HepG2 (cell line): ENCODE measurements around the gene PRSS8. TPM values are rescaled to one million over a fixed set of nuclear protein-coding genes. Genes with fewer than 3 reads are reported as not detected.
A peak's percentile ranks its signal among the peaks of the same experiment; 100 is the strongest.

Source experiments
- CEBPG ChIP-seq: IDR thresholded peaks from 2 replicates; pipeline ENCODE4 v1.6.1; 2016
- EZH2 ChIP-seq: conservative IDR thresholded peaks from 2 replicates; pipeline ENCODE4 v1.6.1; 2012; ENCODE audit warnings: mild to moderate bottlenecking, low read depth, low read length, moderate library complexity
- HOXA3 ChIP-seq: sonication (generic); formaldehyde crosslinking; IDR thresholded peaks from 2 replicates; pipeline ENCODE4 v1.5.0; 2020; ENCODE audit warnings: missing genetic modification reagents
- KDM3A ChIP-seq: IDR thresholded peaks from 2 replicates; pipeline ENCODE4 v1.6.1; 2018; ENCODE audit warnings: low read depth, missing compliant biosample characterization
- KDM4B ChIP-seq: sonication (generic); formaldehyde crosslinking; IDR thresholded peaks from 2 replicates; pipeline ENCODE4 v1.4.0; 2020; ENCODE audit warnings: missing genetic modification reagents
- WIZ ChIP-seq: sonication (generic); formaldehyde crosslinking; IDR thresholded peaks from 2 replicates; pipeline ENCODE4 v1.5.1; 2020; ENCODE audit warnings: mild to moderate bottlenecking, missing genetic modification reagents
- ZFAT ChIP-seq: sonication (generic); formaldehyde crosslinking; conservative IDR thresholded peaks from 2 replicates; pipeline ENCODE4 v1.8.1; 2023; ENCODE audit warnings: missing genetic modification reagents, inconsistent platforms
- ZFP36 ChIP-seq: fragments of 150-350 bp; IDR thresholded peaks from 2 replicates; pipeline ENCODE4 v1.6.1; 2018; ENCODE audit warnings: borderline replicate concordance, low read length, low read depth; ENCODE audit not compliant: partially characterized antibody
- ZFP82 ChIP-seq: sonication (generic); formaldehyde crosslinking; IDR thresholded peaks from 2 replicates; pipeline ENCODE4 v1.5.1; 2020; ENCODE audit warnings: mild to moderate bottlenecking, missing genetic modification reagents, borderline replicate concordance
- ZNF232 ChIP-seq: sonication (generic); formaldehyde crosslinking; IDR thresholded peaks from 2 replicates; pipeline ENCODE4 v1.4.0; 2020; ENCODE audit warnings: missing genetic modification reagents, borderline replicate concordance
- ZNF383 ChIP-seq: sonication (generic); formaldehyde crosslinking; IDR thresholded peaks from 2 replicates; pipeline ENCODE4 v1.4.0; 2020; ENCODE audit warnings: missing genetic modification reagents, mild to moderate bottlenecking, borderline replicate concordance
- ZNF570 ChIP-seq: sonication (generic); formaldehyde crosslinking; IDR thresholded peaks from 2 replicates; pipeline ENCODE4 v1.4.0; 2020; ENCODE audit warnings: mild to moderate bottlenecking, missing genetic modification reagents, borderline replicate concordance
- ZNF607 ChIP-seq: sonication (generic); formaldehyde crosslinking; IDR thresholded peaks from 2 replicates; pipeline ENCODE4 v1.5.1; 2020; ENCODE audit warnings: missing genetic modification reagents, mild to moderate bottlenecking, borderline replicate concordance
- ZNF619 ChIP-seq: sonication (generic); formaldehyde crosslinking; IDR thresholded peaks from 2 replicates; pipeline ENCODE4 v1.4.0; 2020; ENCODE audit warnings: mild to moderate bottlenecking, missing genetic modification reagents
- ZNF891 ChIP-seq: sonication (generic); formaldehyde crosslinking; IDR thresholded peaks from 2 replicates; pipeline ENCODE4 v1.5.0; 2020; ENCODE audit warnings: mild to moderate bottlenecking, missing genetic modification reagents
- polyA plus RNA-seq, 8 experiments: library from polyadenylated mRNA; depleted of rRNA in 3 of 8; stranded (reverse) in 7 of 8; unstranded in 1 of 8; fragments of >200 nt; fragmentation: Illumina TruSeq in 4 of 8; extraction: Trizol in 4 of 8; gene quantifications; 2 replicates each; pipeline versions ENCODE4 v1.2.1 to v1.2.3, GENCODE V29; 2011 to 2016; ENCODE audit warnings: low read depth in 4 of 8, missing spikeins in 1 of 8, mixed read lengths in 1 of 8; ENCODE audit not compliant: insufficient read depth in 1 of 8
- total RNA-seq, 5 experiments: library from RNA; depleted of rRNA; stranded (reverse); fragments of >200 nt; fragmentation: Illumina TruSeq; extraction: Trizol; gene quantifications; 2 replicates each; pipeline ENCODE4 v1.2.3, GENCODE V29; 2016; ENCODE audit warnings: low read depth in 1 of 5
- TF ChIP-seq, protein P1 (sequence below): sonication (generic); formaldehyde crosslinking; IDR thresholded peaks from 2 replicates; pipeline ENCODE4 v1.4.0; 2020; ENCODE audit warnings: low read depth, mild to moderate bottlenecking, missing genetic modification reagents
- TF ChIP-seq, protein P2 (sequence below): sonication (generic); formaldehyde crosslinking; IDR thresholded peaks from 2 replicates; pipeline ENCODE4 v1.4.0; 2020; ENCODE audit warnings: mild to moderate bottlenecking, missing genetic modification reagents
- TF ChIP-seq, protein P3 (sequence below): IDR thresholded peaks from 2 replicates; pipeline ENCODE4 v1.6.1; 2016; ENCODE audit warnings: low read depth
- TF ChIP-seq, protein P4 (sequence below): sonication (generic); formaldehyde crosslinking; IDR thresholded peaks from 2 replicates; pipeline ENCODE4 v1.5.0; 2020; ENCODE audit warnings: missing genetic modification reagents
- TF ChIP-seq, protein P5 (sequence below): sonication (generic); formaldehyde crosslinking; IDR thresholded peaks from 2 replicates; pipeline ENCODE4 v1.4.0; 2020; ENCODE audit warnings: missing genetic modification reagents, borderline replicate concordance

The PRSS8 gene
- total and polyA plus RNA-seq, 2 of the 13 experiments (the other 11 are each of a cell fraction or from before 2014, with no cell fraction given): 2.6 to 7.2 TPM

DNA sequence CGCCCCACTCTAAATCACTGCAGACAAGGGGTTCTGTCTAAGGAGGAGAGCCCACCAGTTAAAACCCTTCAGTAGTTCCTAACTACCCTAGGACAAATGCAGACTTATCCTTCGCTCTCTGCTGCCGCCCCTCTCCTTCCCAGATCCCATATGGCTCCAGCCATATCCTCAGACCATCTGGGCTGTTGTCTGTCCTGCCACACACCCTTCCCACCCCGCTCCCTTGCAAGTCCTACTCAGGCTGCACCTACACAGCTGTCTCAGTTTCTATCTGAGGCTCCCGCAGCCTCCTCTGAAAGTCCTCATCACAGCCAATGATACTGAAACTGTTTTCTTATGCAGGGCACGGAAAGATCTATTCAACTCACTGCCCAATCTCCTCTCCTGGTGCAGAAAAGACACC, 28.1 kb downstream of the PRSS8 start (continued):
- TF ChIP-seq ZNF383 (no peak), ZNF607 (CRISPR knock-in tag) (no peak), ZNF570 (CRISPR knock-in tag) (no peak), ZFP82 (CRISPR knock-in tag) (no peak), ZNF619 (CRISPR knock-in tag) (no peak), KDM3A (CRISPR knock-in tag) (no peak), ZFAT (CRISPR knock-in tag) (no peak), KDM4B (CRISPR knock-in tag) (no peak), WIZ (no peak), HOXA3 (CRISPR knock-in tag) (0 out of 2 replicates have a peak, but pooled peaks have one; percentile 4), ZNF891 (no peak), EZH2 (no peak), CEBPG (CRISPR knock-in tag) (no peak), ZNF232 (0 out of 2 replicates have a peak, but pooled peaks have one; percentile 2), ZFP36 (no peak)
- TF ChIP-seq, protein P1, sequence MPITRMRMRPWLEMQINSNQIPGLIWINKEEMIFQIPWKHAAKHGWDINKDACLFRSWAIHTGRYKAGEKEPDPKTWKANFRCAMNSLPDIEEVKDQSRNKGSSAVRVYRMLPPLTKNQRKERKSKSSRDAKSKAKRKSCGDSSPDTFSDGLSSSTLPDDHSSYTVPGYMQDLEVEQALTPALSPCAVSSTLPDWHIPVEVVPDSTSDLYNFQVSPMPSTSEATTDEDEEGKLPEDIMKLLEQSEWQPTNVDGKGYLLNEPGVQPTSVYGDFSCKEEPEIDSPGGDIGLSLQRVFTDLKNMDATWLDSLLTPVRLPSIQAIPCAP: 0 out of 2 replicates have a peak, but pooled peaks have one; percentile 2
- TF ChIP-seq, protein P2, sequence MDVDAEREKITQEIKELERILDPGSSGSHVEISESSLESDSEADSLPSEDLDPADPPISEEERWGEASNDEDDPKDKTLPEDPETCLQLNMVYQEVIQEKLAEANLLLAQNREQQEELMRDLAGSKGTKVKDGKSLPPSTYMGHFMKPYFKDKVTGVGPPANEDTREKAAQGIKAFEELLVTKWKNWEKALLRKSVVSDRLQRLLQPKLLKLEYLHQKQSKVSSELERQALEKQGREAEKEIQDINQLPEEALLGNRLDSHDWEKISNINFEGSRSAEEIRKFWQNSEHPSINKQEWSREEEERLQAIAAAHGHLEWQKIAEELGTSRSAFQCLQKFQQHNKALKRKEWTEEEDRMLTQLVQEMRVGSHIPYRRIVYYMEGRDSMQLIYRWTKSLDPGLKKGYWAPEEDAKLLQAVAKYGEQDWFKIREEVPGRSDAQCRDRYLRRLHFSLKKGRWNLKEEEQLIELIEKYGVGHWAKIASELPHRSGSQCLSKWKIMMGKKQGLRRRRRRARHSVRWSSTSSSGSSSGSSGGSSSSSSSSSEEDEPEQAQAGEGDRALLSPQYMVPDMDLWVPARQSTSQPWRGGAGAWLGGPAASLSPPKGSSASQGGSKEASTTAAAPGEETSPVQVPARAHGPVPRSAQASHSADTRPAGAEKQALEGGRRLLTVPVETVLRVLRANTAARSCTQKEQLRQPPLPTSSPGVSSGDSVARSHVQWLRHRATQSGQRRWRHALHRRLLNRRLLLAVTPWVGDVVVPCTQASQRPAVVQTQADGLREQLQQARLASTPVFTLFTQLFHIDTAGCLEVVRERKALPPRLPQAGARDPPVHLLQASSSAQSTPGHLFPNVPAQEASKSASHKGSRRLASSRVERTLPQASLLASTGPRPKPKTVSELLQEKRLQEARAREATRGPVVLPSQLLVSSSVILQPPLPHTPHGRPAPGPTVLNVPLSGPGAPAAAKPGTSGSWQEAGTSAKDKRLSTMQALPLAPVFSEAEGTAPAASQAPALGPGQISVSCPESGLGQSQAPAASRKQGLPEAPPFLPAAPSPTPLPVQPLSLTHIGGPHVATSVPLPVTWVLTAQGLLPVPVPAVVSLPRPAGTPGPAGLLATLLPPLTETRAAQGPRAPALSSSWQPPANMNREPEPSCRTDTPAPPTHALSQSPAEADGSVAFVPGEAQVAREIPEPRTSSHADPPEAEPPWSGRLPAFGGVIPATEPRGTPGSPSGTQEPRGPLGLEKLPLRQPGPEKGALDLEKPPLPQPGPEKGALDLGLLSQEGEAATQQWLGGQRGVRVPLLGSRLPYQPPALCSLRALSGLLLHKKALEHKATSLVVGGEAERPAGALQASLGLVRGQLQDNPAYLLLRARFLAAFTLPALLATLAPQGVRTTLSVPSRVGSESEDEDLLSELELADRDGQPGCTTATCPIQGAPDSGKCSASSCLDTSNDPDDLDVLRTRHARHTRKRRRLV: no peak
- TF ChIP-seq, protein P3, sequence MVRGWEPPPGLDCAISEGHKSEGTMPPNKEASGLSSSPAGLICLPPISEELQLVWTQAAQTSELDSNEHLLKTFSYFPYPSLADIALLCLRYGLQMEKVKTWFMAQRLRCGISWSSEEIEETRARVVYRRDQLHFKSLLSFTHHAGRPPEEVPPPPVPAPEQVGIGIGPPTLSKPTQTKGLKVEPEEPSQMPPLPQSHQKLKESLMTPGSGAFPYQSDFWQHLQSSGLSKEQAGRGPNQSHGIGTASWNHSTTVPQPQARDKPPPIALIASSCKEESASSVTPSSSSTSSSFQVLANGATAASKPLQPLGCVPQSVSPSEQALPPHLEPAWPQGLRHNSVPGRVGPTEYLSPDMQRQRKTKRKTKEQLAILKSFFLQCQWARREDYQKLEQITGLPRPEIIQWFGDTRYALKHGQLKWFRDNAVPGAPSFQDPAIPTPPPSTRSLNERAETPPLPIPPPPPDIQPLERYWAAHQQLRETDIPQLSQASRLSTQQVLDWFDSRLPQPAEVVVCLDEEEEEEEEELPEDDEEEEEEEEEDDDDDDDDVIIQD (CRISPR knock-in tag): 0 out of 2 replicates have a peak, but pooled peaks have one; percentile 24
- TF ChIP-seq, protein P4, sequence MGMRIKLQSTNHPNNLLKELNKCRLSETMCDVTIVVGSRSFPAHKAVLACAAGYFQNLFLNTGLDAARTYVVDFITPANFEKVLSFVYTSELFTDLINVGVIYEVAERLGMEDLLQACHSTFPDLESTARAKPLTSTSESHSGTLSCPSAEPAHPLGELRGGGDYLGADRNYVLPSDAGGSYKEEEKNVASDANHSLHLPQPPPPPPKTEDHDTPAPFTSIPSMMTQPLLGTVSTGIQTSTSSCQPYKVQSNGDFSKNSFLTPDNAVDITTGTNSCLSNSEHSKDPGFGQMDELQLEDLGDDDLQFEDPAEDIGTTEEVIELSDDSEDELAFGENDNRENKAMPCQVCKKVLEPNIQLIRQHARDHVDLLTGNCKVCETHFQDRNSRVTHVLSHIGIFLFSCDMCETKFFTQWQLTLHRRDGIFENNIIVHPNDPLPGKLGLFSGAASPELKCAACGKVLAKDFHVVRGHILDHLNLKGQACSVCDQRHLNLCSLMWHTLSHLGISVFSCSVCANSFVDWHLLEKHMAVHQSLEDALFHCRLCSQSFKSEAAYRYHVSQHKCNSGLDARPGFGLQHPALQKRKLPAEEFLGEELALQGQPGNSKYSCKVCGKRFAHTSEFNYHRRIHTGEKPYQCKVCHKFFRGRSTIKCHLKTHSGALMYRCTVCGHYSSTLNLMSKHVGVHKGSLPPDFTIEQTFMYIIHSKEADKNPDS: no peak
- TF ChIP-seq, protein P5, sequence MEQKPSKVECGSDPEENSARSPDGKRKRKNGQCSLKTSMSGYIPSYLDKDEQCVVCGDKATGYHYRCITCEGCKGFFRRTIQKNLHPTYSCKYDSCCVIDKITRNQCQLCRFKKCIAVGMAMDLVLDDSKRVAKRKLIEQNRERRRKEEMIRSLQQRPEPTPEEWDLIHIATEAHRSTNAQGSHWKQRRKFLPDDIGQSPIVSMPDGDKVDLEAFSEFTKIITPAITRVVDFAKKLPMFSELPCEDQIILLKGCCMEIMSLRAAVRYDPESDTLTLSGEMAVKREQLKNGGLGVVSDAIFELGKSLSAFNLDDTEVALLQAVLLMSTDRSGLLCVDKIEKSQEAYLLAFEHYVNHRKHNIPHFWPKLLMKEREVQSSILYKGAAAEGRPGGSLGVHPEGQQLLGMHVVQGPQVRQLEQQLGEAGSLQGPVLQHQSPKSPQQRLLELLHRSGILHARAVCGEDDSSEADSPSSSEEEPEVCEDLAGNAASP (CRISPR knock-in tag): no peak
